Right ventricle myocardium superior (tissue), 1 donor: ENCODE data around the gene KAT7. TPM values are rescaled to one million over a fixed set of nuclear protein-coding genes. Genes with fewer than 3 reads are reported as not detected.
A peak's percentile ranks its signal among the peaks of the same experiment; 100 is the strongest.

Experiments used
- ATAC-seq: fragments of 200-7000 bp; cut with Tn5 transposase; one replicate; pipeline ENCODE4 v1.9.1; 2020; ENCODE audit warnings: mild to moderate bottlenecking; ENCODE audit not compliant: poor library complexity
- DNase-seq: peaks from one replicate; pipeline ENCODE4 v3.0.0-alpha.2; 2020
- intact Hi-C: fragments of 100-400 bp; cut with DNase I; formaldehyde crosslinking; loops from one replicate; pipeline ENCODE4 v1.11.2; 2022
- total RNA-seq: library from RNA; stranded (reverse); fragmentation: NEBNext Ultra II Directional; extraction: Animal tissue kit (Norgen Biotek cat#: 25700); gene quantifications from one replicate; pipeline ENCODE4 v1.2.1, GENCODE V29; 2021
- donor health status: DM: no; HTN: yes; CAD: no; lungs with severe emphysema.

The KAT7 gene
- total RNA-seq, 1 donor from 2014 or later = 42.5 TPM

DNA sequence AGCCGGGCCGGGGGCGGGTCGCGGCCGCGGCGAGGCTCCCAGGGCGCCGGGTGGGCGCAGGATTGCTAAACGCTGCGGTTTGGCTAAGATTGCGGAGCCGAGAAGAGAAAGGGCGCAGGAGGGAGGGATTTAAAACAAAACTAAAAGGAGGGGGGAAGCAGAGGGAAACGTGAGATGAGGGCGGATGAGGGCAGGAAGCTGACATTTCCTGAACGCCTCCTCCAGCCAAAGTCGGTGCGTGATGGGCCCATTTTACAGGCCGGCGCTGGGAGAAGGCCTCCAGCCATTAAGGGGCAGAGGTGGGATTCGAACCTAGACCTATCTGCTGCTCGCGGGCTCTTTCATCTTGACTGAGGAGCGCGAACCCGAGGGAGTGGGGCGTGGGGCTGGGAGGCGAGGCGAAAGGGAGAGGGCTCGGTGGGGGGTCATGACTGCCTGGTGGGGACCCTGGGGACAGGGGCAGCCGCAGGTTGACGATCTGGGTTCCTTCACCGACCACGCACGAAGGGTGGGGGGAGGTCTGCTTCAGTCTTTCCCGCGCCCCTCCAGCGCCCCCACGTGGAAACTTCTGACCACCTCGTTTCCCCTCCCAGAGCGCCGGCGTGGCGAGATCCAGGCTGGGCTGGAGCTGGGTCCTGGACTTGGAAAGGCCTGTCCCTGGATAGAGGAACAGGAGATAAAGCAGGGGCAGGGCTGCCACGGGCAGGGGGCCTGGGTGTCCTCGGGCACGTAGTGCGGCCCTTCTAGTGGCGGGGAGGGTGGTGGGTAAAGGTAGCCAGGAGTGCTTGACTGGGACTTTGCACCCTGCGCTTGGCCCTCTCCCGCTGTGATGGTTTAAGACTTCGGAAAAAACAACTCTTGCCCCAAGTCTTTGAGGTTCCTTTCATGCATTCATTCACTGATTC lies 63.2 kb downstream of the KAT7 start:
- DNase-seq (peak; percentile 88), ATAC-seq (peak; percentile 88)
- intact Hi-C loops = loop anchor here (5.0 to 10.0 kb wide), 2 partner anchors 144 to 277 kb away; partner anchors contain the start of genes NXPH3 and SLC35B1

DNA sequence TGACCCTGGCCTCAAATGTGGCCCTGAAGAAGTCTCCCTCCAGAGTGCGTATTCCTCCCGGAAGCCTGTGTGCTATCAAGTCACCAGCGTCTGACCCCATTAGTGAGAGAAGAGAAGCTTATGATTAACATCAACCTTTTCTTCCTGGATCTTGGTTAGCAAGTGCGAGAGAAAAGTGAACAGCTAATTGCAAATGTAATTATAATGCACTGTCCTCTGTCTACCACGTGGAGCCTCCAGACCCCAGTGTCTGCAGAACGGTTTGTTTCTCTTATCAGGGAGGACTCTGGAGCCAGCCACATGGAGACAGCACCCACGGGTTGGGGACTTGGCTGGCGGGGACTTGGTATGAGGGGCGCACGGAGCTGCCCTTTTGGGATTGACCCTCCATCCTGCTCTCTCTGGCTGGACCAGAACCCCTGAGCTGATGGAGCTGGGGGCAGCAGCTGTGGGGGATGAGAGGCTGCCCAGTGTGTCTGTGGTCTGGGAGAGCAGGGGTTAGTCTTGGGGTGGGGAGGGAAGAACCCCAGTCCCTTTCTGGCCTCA lies 65.1 kb downstream of the KAT7 start:
- ATAC-seq (no peak), DNase-seq (no peak)
- intact Hi-C loops = loop anchor here (5.0 to 10.0 kb wide), 2 partner anchors 146 to 279 kb away; partner anchors contain the start of genes NXPH3 and SLC35B1

DNA sequence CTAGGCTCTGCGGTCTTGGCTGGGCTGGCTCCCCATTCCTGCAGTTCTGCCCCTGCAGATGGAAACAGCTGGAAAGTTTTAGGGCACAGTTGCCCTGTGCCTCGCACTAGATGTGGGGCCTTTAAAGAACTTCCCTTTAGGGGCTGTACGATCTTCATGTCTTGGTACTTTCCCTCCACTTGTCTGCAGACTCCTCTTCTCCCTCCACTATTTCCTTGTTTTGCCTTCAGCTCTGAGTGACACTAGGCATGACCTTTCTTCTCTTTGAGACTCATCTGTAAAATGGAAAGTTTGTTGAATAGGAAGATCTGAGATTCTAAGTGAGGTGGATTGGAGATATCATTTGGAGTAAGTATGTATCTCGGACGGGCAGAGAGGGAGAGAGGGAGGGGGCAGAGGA lies 65.6 kb downstream of the KAT7 start:
- intact Hi-C loops = loop anchor here (5.0 to 10.0 kb wide), 2 partner anchors 147 to 279 kb away; partner anchors contain the start of genes NXPH3 and SLC35B1

DNA sequence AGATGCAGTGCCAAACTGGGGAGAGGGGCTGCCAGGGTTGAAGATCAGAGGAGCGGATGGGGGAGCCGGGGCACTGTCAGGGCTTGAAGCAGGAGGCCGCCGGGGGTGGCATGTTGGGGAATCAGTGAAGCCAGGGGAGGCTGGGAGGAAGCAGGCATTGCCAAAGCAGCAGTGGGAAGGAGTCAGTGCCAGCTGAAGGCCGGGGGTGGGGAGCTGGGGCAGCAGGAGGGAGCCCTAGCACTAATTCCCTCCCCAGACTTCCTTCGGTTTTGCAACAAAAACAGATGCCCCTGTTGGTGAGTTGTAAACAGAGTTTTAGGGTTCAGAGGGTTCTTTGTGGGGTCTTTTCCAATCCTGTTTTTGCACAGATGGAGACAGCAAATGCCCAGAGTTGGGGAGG lies 70.3 kb downstream of the KAT7 start:
- intact Hi-C loops = loop anchor here (10.0 kb wide), 1 partner anchor 284 kb away; the partner anchor contains the start of gene NXPH3
- DNase-seq = peak; percentile 36
- ATAC-seq = no peak

More for the DNA sequence above, 65.6 kb downstream of the KAT7 start:
- DNase-seq (no peak), ATAC-seq (no peak)

DNA sequence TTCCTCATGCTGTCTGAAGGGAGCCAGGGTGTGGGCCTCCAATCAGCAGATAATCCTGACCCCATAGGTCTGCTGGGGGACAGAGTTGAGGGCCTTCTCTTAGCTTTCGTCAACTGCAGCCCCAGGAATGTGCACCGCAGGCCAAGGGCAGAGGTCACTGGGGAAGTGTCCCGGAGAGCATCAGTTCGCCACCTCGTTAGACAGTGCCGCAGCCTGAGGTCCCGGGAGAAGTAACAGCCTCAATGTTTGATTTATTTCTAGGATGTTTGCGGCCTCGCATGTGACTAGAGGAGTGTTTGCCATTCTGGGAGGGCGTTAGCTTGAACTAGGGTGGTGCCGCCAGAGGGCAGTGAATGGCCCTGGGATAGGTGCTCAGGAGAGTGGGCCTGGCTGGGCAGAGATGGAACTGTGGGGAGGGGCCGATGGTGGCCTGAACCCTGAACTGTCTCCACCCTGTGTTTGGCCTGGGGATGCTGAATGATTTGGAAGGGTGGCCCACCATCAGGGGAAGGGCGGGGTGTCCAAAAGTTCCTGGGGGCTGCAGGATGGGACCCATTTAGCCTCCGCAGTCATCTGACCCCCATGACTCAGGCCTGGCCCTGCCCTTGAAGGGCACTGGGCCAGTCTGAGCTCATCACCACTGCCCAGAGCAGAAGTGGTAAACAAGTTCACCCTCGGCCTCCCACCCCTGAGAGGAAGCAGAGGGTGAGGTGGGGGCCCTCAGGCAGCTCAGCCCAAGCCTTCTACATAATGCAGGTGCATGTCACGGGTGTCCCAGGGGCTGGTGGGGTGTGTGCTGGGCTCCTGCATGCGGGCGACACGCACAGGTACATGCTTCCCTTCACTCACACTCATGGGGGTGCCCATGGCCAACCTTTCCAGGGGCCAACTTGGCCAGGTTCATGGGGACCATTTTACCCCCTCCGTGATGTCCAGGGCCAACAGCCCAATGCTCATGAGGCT lies 71.8 kb downstream of the KAT7 start:
- DNase-seq (peak; percentile 24), ATAC-seq (no peak)
- intact Hi-C loops = loop anchor here (2.0 to 10.0 kb wide), 2 partner anchors 139 to 285 kb away; partner anchors contain the start of gene NXPH3

DNA sequence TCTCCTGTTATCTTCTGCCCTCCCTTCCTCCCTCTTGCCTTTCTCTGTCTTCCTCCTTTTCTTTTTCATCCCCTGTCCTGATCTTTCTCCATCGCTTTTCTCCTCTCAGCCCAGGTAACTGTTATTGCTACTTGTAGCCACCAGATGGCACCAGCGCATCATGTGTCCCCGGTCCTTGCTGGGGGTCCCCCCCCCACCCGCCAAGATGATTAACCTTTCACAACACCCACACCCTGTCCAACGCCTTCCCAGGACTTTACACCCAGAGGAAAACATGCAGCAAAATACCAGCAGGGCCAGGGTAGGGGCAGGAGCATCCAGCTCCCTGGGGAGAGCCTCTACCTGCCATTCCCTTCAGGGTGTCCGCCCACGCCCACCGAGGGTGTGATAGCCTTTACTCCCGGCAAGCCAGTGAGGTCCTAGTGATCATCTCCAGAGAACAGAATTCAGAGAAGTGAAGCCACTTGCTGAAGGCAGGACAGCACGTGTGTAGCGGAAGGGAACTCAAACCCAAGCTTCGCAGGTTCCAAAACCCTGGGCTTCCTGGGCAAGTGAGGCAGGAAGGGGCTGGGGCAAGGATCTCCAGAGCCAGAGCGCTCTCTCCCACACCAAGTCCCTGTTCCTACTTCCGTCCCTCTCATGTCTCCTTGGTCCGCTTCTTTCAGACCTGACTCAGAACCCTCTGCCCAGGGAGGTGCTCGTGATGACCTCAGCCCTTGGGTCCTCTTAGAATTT lies 72.8 kb downstream of the KAT7 start:
- DNase-seq (peak; percentile 47), ATAC-seq (peak; percentile 49)
- intact Hi-C loops = loop anchor here (2.0 kb wide), 1 partner anchor 137 kb away; no protein-coding TSS in a partner anchor

DNA sequence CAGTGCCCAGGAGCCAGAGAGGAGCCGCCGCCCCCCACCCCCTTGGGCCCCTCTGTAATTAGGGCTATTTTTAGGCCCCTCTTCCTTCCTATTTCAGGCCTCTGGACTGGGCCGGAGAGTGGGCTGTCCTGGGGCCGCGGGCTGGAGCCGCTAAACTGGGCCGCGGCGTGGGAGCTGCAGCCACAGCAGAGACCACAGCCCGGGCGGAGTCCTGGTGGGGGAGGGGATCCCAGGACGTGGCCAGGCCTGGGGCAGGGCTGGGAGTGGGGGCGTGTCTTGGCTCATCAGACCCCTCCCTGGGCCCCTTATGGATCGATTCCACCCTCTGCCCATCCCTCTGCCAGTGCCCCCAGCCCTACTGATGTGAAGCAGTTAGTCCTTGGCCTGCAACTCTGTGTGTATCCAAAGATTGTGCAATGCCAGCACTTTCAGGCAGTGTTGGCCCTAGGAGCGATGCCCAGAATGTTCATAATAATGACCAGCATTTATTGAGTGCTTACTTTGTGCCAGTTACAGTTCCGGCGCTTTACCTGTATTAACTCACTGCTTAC lies 74.4 kb downstream of the KAT7 start:
- intact Hi-C loops = no loop called here
- no peak for DNase-seq
- ATAC-seq = no peak

DNA sequence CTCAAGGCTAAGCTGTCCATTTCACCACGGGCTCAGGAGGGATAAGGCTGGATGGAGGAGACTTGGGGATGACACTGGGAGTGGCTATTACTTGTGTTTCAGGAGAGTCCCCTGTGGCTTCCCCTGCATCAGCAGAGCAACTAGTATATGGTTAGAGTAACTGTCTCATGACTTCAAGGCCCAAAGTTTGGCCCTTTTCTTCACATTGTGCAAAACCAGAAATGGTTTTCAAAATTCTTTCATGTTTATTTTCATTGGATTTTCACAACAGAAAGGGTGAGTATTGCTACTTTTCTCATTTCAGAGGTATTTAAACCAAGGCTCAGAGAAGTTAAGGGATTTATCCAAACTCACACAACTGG lies 77.5 kb downstream of the KAT7 start:
- DNase-seq (no peak), ATAC-seq (no peak)
- intact Hi-C loops = no loop called here

DNA sequence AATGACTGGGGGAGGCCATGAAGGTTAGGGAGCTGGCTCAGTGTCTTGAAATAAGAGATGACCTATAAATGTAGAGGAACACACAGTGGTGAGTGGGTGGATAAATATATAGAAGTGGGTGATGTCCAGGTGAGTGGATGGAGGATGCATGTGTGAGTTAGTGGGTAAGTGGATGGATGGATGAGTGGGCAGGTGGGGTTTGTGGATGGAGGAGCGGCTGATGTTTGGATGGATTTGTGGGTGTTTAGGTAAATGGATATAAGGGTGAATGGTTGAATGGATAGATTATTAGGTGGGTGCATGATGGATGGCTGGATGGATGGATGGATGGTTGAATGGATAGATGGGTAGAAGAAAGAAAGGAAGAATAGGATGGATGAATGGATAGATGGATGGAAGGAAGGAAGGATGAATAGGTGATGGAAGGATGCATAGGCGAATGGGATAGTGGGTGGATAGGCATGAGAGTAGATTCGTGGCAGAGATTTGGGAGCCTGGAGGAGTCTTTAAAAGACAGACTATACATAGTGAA lies 78.5 kb downstream of the KAT7 start:
- intact Hi-C loops = no loop called here
- no peak for DNase-seq
- ATAC-seq = no peak

DNA sequence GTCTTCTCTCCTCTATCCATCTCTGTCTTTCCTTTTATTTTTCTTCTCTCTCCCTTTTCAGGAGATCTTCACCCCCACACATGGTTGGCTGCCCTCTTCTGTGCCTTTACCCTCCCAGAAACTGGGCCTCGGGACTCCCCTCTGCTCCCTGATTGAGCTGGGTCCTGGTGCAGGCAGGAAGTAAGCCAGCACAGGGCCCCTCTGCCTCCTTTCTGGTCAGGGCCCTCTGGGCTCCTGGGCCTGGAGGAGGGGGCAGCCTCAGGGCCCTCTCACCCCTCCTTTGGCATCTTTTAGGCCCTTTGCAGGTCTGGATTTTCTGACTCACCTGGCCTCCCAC lies 80.5 kb downstream of the KAT7 start:
- DNase-seq (no peak), ATAC-seq (no peak)
- intact Hi-C loops = no loop called here

DNA sequence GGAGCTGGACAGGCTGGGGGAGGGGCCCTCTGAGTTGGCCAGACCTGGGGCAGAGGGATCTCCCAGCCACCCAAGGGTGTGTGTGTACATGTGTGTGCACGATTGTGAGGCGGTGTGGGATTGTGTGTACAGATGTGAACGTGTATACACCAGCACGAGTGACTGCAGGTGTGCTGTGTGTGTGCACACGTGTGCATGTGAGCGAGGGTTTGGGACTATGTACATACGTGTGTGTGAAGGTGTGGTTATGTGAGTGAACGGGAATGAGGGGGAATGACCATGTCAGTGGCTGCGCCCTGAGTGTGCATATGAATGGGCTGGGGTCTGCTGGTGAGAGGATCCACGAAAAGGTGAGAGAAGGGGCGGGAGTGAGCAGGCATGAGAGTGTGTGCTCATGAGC lies 81.8 kb downstream of the KAT7 start:
- ATAC-seq (no peak), DNase-seq (no peak)
- intact Hi-C loops = no loop called here

DNA sequence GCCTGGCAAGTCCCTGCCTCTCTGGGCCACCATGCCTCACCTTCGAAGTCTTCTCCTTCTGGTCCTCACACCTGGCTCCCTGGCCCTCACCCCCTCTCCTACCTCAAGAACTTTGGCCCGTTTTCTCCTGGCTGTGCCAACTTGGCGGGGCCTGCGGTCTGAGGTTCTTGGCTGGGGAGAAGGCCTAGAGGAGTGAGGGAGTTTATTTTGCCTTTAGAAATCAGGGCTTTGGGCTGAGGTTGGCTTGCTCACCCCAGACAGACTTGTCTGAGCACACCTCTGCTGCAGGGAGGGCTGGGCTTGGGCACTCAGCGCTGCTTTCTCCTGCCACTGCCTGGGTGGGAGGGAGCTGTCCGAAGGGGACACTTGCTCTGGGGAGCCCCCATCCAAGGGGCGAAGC lies 82.7 kb downstream of the KAT7 start:
- no peak for ATAC-seq
- intact Hi-C loops = no loop called here

DNA sequence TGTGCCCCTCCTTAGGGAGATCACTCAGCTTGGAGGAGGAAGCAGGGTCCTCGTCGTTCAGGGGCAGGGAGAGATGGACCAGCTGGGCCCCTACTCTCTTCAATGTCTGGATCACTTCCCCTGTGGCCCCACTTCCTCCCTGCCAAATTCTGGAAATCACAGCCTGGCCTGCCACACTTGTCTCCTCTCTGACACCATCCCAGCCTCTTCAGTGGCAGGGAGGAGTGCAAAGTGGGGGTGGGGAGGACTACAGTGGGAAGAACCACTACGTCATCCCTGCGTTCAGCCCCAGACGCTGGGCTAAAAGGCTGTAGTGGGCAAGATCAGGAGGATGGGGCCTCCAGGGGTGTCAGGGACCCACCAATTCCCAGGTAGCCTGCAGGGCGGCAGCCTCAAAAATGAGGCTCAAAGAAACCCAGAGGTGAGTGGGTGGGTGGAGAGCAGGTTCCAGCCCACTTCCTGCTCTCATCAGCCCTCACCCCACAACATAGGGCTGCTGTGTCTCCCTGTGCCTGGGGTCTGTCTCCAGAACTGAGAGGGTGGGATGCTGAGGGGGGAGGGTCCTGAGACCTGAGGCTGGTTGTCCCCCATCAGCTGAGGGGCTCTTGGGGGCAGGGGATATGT lies 84.4 kb downstream of the KAT7 start:
- intact Hi-C loops = no loop called here
- no peak for ATAC-seq
- no peak for DNase-seq

More for the DNA sequence above, 82.7 kb downstream of the KAT7 start:
- DNase-seq = no peak

DNA sequence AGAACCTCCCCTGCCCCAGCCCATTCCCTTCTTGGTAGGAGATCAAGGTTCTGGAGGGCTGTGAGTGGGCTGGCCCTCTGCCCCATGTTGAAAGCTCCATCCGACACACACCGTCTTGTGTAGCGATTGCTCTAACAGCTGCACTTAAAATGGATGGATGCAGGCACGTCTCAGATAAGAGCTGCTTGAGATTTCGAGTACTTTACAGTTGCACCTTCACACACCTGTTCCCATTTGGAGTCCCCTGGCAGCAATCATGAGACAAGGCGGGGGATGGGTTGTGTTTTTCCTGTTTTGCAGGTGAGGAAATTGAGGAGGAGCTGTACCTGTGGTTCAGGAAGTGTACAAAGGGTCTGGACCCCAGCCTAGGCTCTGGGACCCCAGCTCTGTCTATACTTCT lies 85.0 kb downstream of the KAT7 start:
- DNase-seq (no peak), ATAC-seq (no peak)
- intact Hi-C loops = no loop called here

DNA sequence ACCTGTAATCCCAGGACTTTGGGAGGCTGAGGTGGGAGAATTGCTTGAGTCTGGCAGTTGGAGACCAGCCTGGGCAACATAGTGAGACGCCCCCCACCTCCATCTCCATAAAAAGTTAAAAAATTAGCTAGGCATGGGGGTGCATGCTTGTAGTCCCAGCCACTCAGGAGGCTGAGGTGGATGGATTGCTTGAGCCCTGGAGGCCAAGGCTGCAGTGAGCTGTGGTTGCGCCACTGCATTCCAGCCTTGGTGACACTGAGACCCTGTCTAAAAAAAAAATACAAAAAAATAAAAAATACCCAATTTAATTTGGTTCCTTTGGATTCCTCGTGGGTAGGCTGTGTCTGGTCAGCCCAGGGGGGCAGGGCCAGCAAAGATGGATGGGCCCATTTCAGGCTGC lies 85.4 kb downstream of the KAT7 start:
- intact Hi-C loops = no loop called here
- no peak for ATAC-seq
- DNase-seq = no peak

DNA sequence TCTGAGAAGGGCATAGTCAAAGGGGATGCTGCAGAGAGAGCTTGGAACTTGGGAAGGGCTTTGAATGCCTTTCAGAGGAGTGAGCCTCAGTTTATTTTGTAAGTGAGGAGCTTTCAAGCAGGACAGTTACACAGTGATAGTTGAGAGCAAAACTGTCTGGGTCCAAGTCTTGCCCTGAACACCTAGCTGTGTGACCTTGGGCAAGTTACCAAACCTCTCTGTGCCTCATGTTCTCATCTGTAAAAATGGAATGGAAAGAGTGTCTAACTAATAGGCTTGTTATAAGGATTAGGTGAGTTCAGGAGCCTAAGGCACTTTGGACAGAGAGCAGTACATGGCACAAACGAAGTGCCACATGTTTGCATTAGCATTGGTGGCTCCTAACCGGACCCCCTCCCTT lies 86.4 kb downstream of the KAT7 start:
- intact Hi-C loops = no loop called here
- DNase-seq (no peak), ATAC-seq (no peak)

DNA sequence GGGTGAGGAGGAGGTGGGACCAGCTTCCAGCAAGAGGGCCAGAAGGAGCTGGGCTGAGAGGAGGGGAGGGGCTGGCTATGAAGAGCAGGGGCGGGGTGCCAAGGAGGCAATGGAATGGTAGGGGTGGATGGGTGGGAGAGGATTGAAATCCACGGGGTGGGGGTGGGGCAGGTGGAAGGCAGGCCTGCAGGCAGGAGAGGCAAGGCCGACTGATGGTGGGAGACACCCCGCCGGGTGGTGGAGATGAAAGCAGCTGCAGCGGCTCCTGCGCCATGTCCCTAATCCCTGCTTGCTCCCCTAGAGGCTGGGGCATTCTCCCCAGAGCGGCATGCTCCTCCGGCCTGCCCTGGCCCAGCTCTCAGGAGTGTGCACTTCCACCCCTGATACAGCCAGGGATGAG lies 87.2 kb downstream of the KAT7 start:
- intact Hi-C loops = no loop called here
- ATAC-seq (no peak), DNase-seq (no peak)
